SU-DHL-6 (cell line): ENCODE results near the gene ZNF292.

Experiments
- CTCF ChIP-seq: fragments of 200-600 bp; sonication (generic); IDR thresholded peaks from one replicate; pipeline ENCODE4 v1.5.1; 2017; ENCODE audit warnings: antibody characterized with exemption, mild to moderate bottlenecking, low read length, moderate library complexity; ENCODE audit not compliant: insufficient read depth, poor library complexity, severe bottlenecking
- EZH2phosphoT487 ChIP-seq: fragments of 200-600 bp; sonication (generic), shearing (Covaris generic); conservative IDR thresholded peaks from 2 replicates; pipeline ENCODE4 v1.6.1; 2018; ENCODE audit warnings: mild to moderate bottlenecking, antibody characterized with exemption, low read length, moderate library complexity, mixed read lengths

- TF ChIP-seq CTCF = no peak
- no peak for TF ChIP-seq EZH2phosphoT487
Measured at GRCh38 chr6:87220997-87221396, 65.6 kb downstream of the ZNF292 start.
